Heart left ventricle (tissue), 13 donors: Measurements from ENCODE around the gene UQCC2.

Experiments
- POLR2A ChIP-seq, 2 donors: fragments of 450-650 bp; IDR thresholded peaks; one replicate each; pipeline ENCODE4 v1.6.1; 2017; ENCODE audit warnings: antibody characterized with exemption in 2 of 2, mild to moderate bottlenecking in 2 of 2, moderate library complexity in 2 of 2
- TF ChIP-seq, protein P1 (sequence below), 12 donors: fragments of 200-600 bp; sonication (generic) in 4 of 12; IDR thresholded peaks; one replicate each; pipeline versions ENCODE4 v1.5.0 to v1.8.0; 2018 to 2022; ENCODE audit warnings: antibody characterized with exemption in 12 of 12, mild to moderate bottlenecking in 5 of 12
- donor health status: ischemic (EF 13 %, LVEDD 7.1; RV severe dilation, severe dysfunction).
- donor health status: DM: no; HTN: yes; CAD: no.
- donor health status: DM: no; HTN: no; CAD: no.
- donor health status: ischemic (EF 25% LVEDD 6.9; RV normal size, moderate dysfunction).
- donor health status: ischemic (EF 25% LVEDD 5.7; RV mildly dilated, moderate dysfunction).
- donor health status: ischemic (EF 35%, LVEDD 5.7; RV mildly dilated, moderate dysfunction).
- donor health status: nonischemic (EF 11% LVEDD 7.7; RV severe dilation, severe dysfunction).
- donor health status: DM: yes; HTN: yes; CAD: no.
- donor health status: PGD.
- donor health status: ischemic (EF 29% LVEDD 5.4; RV normal size, mild dysfunction).
- donor health status: nonischemic (EF 23%, LVEDD 6.1; RV moderate dilation, normal function).

GRCh38 chr6:33748841-33749240 lies 37.3 kb upstream of the UQCC2 start:
- TF ChIP-seq, protein P1, sequence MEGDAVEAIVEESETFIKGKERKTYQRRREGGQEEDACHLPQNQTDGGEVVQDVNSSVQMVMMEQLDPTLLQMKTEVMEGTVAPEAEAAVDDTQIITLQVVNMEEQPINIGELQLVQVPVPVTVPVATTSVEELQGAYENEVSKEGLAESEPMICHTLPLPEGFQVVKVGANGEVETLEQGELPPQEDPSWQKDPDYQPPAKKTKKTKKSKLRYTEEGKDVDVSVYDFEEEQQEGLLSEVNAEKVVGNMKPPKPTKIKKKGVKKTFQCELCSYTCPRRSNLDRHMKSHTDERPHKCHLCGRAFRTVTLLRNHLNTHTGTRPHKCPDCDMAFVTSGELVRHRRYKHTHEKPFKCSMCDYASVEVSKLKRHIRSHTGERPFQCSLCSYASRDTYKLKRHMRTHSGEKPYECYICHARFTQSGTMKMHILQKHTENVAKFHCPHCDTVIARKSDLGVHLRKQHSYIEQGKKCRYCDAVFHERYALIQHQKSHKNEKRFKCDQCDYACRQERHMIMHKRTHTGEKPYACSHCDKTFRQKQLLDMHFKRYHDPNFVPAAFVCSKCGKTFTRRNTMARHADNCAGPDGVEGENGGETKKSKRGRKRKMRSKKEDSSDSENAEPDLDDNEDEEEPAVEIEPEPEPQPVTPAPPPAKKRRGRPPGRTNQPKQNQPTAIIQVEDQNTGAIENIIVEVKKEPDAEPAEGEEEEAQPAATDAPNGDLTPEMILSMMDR (IDR thresholded peaks at IDR 0.05) = no peak
- TF ChIP-seq POLR2A (IDR thresholded peaks at IDR 0.05) = no peak
